Smooth muscle cell of the brain vasculature (primary cell): ENCODE measurements around the gene ABR.
A peak's percentile ranks its signal among the peaks of the same experiment; 100 is the strongest.
"Not testable (repeated sequence)": the region's sequence is repeated elsewhere in the genome, so short reads cannot be mapped to it uniquely, and the experiment has no call there.

Experiments used
- DNase-seq: peaks from one replicate; pipeline ENCODE4 v3.0.0-alpha.2; 2012; ENCODE audit warnings: low read depth, low spot score

Gene ABR

DNA sequence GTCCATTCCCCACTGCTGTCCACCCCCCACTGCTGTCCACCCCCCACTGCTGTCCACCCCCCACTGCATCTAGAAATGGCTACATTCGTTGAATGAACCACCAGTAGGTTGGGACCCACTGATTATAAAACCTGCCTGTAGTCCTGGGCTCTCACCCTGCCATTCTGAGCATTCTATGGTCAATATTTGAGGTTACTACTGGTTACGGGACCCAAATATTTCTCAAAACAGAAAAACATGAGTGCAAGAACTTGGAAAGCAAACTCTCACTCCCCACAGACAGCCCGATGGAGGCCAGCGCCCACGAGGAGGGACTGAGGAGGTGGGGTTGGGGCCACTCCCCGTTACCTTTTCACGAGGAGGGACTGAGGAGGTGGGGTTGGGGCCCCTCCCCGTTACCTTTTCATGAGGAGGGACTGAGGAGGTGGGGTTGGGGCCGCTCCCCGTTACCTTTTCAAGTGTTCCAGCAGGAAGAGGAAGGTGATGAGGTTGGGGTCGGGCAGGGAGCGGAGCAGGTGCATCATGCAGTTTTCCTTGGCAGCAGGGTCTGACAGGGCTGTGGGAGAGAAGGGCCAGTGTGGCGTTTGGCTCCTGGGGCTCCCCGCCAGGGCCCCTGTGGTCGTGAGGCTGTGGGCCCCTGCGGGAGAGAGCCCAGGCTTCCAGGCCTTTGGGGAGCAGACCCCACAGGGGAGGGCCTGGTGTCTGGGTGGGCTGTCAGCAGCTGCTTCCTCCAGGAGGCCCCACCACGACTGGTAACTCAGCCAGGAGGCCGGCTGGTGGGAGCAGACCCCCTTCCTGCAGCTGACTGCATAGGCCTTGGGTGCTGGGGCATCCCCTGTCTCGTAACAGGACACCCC, 170.3 kb downstream of the ABR start:
- no peak for DNase-seq

DNA sequence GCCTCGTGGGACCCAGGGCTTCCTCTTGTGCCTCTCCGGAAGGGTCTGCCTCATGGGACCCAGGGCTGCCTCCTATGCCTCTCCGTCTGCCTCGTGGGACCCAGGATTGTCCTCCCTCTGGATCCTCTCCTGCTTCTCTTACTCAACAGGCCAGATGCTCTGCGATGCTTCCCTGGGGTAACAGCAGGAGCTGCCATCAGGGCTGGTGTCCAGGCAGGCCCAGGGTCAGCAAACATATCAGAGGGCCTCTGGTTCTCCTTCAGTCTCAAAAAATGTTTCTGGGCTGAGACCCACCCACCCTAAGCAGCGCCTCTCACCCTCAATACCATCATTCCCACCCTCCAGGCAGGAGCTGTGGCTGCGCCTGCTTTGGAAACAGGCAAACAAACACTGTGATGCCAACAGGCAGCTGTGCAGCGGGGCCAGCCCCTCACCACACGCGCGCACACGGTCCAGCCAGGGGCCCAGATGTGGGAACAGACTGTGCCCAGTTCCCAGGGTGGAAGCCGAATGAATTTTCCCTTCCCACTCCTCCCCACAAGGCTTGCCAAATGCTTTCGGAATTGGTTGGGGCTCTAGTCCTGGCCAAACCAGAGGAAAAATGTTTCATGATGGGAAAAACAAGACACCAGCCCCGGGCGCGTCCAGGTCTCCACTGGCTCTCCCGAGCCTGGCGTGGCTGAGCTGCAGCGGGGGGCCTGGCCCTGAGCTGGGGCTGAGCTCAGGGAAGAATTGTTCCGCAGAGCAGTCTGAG, 171.6 kb downstream of the ABR start:
- DNase-seq, result no peak

DNA sequence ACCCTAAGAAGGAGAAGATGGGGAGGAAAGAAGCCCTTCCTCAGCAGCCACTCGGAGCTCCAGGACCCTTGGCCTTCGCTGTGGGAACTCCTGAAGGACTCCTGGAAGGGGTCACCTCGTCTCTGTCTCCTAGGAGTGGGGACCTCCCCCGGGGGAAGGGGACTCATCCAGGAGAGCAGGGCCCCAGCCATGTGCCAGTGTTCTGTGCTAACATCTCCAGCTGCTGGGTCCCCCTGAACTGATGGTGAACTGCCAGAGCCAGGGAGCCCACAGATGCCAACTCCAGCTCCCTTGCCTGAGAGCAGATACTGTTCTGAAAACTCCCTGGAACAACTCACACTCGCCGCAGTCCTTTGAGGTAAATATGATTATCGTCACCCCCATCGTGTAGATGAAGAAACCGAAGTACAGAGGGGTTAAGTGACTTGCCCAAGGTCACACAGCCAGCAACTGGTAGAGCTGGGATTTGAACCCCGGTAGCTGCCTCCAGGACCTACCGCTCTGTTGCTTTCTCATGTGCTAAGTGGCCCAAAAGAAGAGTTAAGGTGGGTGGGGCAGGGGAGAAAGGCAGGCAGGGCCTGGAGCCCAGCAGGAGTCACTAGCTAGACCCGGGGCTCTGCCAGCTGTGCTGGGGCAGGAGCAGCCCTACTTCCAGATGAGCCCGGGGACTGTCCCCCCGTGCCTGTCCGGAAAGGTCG, 172.3 kb downstream of the ABR start:
- no peak for DNase-seq

DNA sequence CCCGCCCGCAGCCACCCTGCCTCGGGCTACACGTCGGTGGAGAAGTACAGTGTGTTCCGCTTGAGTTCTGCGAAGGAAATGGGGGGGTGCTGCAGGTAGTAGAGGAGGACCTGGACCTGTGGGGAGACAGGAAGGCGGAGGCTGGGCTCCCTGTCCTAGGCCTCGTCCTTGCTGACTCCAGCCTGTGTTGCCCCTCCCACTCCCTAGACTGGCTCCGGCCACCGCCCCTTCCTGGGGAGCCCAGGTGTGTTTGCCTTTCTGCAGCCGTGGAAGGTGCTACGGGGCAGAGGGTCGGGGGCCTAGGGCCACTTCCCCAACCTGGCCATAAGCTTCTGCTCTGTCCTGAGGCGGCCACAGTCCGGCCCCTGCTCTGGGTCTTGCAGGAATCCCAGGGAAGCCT, 173.7 kb downstream of the ABR start:
- no peak for DNase-seq

DNA sequence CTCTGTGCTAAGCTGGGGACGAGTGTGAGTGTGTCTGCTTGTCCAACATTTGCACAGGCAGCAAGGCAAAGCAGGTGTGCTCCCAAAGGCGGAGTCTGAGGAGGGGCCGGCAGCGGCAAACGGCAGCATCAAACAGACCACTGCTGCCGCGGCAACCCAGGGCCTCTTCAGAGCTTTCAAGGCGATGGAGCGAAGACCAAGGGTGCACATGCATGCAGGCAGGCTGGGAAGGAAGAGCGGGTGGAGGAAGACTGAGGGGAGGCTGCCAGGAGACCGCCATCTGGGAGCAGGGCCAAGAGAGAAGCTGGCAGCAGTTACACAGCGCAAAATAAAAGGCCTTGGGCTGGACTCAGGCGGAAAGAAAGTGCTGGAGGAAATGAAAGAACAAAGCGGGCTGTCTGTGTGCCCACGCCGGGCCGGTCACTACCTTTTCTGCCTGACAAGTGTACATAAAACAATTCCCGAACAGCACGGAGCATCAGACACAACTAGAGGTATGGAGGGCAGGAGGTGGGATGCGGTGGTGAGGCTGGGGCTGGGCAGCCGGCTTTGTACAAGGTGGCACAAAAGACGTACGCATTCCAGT, 174.3 kb downstream of the ABR start:
- DNase-seq, result no peak

DNA sequence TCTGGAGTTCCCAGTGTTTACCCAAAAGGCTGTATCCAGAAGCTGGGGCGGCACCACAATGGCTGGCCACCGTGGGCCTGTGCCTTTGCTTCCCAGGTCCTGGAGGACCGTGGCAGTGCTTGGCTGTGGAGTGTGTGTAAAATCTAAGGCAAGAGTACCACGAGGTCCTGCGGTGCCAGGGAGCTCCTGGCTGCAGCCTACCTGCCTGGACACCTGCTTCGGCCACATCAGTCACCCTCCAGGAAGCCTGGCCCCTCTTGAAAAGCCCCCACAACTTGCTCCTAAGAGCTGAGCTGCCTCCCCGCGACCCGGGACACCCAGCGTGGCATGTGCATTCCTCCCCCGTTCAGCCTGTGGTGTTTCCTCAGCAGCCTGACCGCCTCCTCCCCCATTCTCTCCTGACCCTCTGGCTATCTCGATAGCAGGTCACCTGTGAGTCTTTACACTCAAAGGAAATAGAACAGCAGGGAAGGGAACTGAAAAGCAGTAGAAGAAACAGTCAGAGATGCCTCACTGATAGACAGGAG, 174.9 kb downstream of the ABR start:
- DNase-seq, result no peak

DNA sequence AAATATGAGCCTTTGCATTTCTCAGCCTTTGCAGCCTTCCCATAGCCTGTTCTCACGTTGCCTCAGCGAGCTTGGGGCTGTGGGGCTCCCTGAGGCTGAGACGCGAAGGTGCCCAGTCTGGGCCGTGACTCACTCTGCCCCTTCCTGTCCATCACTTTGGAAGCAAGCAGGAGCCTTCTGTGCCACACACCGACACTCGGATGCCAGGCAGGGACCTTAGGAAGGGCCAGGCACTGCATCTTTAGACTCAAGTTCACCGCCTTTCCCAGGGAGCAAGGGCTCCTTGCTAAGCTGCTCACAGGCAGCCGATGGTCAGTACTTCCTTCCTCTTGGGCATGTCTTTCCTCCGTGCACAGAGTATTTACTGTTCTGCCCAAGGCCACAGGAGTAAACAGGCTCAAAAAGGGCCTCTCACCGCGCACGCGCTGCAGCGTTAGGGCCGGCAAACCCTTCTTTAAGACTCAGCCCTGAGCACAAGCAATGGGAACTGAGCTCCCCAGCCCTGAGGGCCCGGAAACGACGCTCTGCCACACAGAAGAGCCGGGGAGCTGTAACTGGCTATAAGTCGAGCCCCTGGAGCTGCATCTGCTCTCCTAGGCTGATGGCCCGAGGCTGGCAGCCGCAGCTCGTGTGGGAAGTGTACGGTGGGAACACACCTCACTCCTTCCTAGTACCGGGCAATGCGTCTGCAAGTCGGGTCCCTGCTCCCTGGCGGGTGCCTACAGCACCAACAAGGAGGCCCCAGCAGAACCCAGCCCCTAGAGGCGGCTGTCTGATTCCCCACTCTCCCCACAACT, 175.6 kb downstream of the ABR start:
- no peak for DNase-seq

DNA sequence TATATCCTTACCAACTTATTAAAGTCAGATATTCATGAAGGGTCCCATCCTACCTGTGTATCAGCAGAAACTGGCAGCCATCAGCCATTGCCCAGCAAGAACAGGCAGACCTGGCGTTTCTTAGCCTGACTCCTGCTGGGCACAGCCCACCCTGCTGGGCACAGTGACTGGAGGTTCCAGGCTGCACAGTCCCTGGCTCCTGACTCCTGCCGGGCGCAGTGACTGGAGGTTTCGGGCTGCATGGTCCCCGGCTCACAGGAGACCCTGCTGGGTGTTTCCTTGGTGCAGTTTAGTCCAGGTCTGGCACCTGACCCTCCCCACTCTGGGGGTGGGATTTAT, 176.2 kb downstream of the ABR start:
- no peak for DNase-seq

DNA sequence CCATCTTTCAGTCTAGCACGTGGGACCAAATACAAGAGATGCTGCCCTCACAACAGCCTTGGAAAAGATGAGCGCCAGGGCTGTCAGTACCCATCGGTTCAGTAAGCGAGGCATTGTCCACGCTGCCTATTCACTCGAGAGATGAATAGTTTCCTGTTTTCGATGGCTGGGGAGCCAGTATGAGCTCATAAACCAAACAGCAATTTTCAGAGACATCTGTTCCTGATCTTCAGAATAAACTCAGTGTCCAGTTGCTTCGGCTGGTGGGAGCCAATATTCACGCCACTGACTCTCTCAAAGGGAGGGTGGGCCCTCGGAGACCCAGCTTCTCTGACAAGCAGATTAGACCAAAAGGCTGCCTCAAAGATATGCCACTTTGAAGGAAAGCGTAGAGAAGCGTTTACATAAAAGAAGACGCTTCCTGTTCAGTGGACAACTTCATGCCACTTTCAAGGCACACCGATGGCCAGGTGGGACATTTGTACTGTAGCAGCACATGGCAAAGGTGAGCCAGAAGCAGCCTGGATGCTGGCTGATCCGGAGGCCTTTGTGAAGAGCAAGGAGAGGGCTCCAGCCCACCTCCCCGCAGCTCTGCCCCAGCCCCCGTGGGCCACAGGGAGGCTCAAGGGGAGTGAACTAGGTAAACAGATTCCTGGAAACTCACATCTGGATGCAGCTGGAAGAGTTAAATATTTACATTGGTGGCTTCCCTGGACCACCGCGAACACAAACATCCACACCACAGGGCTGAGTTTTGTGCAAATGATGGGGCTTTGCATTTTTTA, 176.8 kb downstream of the ABR start:
- no peak for DNase-seq

DNA sequence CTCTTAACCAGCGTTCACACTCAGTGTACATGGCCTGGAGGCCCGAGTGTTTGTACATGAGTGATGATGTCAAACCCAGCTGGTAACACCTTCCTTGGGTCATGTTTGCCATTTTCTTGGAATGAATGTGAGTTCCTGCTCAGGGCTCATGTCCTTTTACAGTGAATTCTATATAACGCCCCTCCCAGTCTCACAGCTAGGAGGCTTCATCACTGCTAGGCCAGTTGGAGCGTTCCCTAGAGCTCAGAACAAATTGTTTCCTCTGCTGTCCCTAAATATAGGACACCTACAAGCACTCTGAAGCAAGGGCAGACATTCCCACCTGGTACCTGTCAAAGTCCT, 177.4 kb downstream of the ABR start:
- no peak for DNase-seq

DNA sequence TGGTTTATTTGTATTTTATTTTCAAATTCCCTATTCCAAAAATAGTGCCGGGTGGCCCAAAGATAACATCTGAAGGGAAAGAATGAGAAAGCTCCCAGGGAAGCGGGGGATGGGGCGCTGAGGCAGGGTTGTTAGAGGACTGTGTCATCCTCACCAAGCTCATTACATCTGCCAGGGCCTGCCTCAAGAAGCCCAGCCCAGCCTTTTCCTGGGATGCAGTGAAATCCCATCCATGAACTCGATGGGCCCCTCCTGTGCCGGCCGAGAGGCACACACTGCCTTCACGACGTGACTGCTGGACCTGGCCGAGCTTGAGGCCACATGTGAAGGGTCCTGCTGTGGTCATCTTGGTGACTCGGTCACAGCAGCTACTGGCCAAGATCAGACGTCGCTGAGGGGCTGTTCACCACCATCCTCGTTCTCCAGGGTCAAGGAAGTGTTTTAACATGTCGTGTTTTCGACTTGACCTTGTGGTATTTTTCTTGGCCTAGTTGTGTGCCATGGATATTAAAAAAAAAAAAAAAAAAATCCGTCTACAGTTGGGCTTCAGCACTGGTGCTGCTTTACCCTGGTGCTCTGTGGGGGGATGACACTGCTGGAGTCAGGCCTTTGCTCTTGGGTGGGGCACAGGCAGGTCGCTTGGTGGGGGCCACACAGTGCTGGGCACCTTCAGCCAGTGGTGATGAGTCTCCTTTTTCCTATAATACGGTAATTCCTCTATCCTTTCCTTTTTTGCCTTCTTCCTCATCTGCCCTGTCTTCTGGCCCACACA, 178.0 kb downstream of the ABR start:
- no peak for DNase-seq

DNA sequence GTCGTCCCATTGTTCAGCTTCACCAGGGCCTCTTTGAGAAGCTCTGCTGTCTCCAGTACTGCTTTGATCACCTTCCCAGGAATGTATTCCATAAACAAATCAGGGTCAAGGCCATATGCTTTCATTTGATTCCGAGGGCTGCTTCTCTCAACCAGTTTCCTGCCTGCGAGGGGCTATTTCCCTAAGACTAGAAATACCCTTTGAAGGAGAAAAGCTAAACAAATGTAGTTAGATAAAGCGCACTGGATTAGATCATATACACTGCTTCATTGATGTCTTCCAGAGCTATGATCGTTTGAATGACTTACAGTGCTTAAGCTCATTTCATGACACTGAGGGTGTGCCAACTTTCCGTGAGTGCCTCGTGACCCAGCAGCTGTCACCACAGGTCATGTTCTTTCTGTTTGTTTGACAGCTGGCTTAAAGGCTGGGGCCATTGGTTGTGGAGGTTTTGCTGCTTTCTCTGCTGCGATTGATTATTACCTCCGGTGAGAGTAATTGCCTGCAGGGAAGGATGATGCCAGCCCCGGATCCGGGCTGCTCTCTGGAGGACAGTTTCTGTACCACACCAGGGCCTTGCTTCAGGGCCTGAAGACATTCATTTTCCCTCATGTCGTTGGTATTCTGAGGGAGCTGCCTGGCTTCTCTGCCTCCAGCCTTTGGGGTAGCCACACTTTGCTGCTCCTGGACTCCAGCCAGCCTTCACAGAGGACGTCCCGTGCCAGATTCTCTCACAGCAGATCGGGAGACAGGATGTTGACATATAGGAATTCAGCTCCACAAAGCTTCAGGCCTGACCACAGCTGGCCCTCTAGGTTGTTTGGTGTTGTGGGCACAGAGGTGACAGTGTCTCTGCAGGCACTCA, 179.0 kb downstream of the ABR start:
- no peak for DNase-seq

DNA sequence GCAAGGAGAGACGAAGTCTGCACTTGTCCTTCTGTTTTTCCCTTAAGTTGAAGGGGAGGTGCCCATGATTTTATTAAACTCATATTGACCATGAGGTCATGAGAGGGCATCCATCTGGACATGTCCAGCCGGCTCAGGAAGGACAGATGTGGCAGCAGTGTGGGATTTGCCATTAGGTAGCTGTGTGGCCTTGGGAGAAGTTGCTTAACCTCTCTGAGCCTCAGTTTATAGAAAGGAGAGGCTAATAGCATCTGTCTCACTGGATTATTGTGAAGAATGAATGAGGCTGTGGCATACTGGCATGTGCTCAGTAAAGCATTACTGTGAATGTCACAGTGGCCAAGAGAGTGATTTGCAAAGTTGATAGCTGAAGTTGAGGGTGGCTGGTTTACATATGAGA, 181.7 kb downstream of the ABR start:
- DNase-seq, result no peak

DNA sequence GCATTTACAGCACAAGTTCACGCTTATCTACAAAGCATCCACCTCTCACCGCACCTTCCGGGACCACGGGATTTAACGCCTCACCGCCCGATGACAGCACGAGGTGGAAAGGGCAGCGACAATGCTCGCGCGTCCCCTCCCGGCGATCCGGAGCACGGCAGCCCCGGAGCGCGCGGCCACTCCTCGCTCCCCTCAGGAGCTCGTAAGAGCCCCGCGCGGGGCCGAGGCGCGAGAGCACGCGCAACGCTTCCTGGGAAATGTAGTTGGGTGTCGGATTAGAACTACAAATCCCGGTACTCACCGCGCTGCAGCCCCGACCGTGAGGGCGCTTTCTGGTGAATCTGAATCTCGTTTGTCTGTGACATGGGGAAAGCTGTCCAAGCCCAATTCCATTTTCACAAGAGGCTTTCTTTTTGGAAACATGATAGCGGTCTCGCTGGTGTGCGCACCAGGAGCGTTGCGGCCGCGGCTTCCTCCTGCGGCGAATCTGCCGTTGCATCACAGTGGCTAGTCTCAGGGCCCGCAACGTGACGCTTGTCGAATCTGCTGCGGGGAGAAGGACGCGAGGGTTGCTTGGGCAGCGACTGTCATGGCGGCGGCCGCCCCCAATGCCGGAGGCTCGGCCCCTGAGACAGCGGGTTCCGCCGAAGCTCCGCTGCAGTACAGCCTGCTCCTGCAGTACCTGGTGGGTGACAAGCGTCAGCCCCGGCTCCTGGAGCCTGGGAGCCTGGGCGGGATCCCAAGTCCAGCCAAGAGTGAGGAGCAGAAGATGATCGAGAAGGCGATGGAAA, 183.0 kb downstream of the ABR start, which contains the start of gene TIMM22:
TIMM22 (plus strand) TSS at position 576 of the 791 bp plus-strand sequence; CDS start at position 590, 14 bp downstream.
- DNase-seq, result peak; percentile 95

DNA sequence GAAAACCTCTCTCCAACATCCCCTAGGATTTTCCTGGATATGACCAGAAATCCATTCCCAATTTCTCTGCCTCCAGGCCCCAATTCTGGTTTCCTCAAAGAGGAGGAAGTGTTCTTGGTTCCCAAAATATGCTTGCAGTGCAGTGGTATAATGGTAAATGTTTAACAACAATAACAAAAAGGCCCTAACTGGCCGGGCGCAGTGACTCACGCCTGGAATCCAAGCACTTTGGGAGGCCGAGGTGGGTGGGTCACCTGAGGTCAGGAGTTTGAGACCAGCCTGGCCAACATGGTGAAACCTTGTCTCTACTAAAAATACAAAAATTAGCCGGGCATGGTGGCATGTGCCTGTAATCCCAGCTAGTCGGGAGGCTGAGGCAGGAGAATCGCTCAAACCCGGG, 184.5 kb downstream of the ABR start:
- not testable (repeated sequence) for DNase-seq

DNA sequence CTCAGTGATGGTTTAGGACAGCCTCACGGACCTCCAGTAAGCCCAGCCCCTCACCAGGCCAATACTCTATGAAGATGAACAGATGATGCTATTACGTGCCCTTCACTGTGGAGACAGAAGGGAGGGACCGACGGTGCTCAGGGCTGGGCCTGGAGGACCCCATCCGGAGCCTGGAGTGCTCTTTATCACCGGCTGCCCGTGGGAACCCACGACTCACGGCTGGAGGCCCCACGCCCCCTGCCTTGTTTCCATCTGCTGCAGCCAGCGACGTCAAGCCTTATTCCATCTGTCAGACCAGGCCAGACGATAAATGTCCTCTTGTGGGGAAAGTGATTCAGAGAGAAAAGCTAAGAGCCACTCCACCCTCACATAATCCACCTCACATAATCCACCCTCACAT, 186.8 kb downstream of the ABR start:
- DNase-seq, result no peak

DNA sequence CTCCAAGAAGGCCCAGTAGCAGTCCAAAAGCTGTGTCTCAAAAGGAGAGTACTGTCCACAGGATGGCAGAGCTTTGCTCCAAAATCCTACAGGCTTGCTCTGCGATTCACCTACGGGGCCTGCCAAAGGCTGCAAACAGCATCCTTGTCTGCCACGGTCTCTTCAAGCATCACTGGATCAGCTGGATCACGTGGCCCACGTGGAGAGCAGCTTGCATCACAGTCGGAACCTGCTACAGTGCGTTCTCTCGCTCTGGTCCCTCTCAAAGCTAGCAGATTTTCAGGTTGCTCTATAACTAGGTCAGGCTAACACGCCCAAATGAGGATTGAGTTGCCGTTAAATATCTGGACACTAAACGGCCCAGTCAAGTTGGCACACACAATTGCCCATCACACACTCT, 191.2 kb downstream of the ABR start:
- no peak for DNase-seq

DNA sequence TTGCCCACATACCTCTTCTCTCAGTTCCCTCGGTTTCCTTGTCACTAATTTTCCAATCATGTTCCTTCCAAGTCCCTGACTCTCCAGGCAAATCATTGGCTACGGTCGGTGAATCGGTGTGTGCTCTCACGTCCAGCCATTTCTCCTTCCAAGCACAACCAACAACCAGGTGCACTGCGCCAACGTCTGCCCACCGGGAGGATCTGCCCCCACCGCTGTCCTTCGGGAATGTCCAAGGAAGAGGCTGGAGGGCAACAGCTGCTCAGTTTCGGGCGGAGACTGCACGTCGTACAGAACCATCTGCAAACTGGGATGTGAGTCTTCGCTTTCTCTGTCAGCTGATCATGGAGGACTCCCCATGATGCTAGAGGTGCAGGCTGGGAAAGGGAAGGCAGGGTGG, 191.8 kb downstream of the ABR start:
- DNase-seq, result no peak
